Measurements from ENCODE around the gene SUPT4H1. TPM values are rescaled to one million over a fixed set of nuclear protein-coding genes. Genes with fewer than 3 reads are reported as not detected.

SUPT4H1 gene
- total and polyA plus RNA-seq, 9 of the 15 experiments (the other 6 are each of a cell fraction or from before 2014, with no cell fraction given) = 62.1 to 320 (median 117) TPM

- no peak for TF ChIP-seq MEF2A (IDR thresholded peaks at IDR 0.05; ENCODE audit: control insufficient read depth, low read depth, low read length)
- TF ChIP-seq IRF9 (tag; IDR thresholded peaks at IDR 0.05) = no peak
- no peak for TF ChIP-seq TAF9B (IDR thresholded peaks at IDR 0.05; ENCODE audit: partially characterized antibody)
- no peak for TF ChIP-seq HDAC8 (tag; IDR thresholded peaks at IDR 0.05)
- no peak for TF ChIP-seq CBFA2T3 (IDR thresholded peaks at IDR 0.05)
- TF ChIP-seq YBX1 (IDR thresholded peaks at IDR 0.05) = no peak
These were observed 46.4 kb downstream of the SUPT4H1 start (continued) for GRCh38 chr17:58305626-58306025.

- Histone ChIP-seq H3K9me3 (replicated peaks; ENCODE audit: control insufficient read depth, insufficient read depth, low read depth, low read length) (no peaks in the 10 kb centered on the region), H4K20me1 (replicated peaks; ENCODE audit: control insufficient read depth, insufficient read depth, low read length) (no peaks in the 10 kb centered on the region), H2AFZ (ENCODE audit: low read depth, low read length) (peak overlapping the region; percentile 96), H3K4me3 (no peak overlapping the region), H3K27me3 (ENCODE audit: control insufficient read depth in 2 of 2, insufficient read depth in 2 of 2, low read length in 2 of 2) (no peaks in the 10 kb centered on the region), H3K4me1 (replicated peaks in 1 of 2; ENCODE audit: control insufficient read depth in 2 of 2, insufficient read depth in 2 of 2, low read length in 2 of 2) (peaks cover 4 to 27% of the 10 kb centered on the region in 2 experiments; a peak in 2 of 5 replicates), H3K9me1 (ENCODE audit: control insufficient read depth, insufficient read depth, low read length) (peaks cover 11% of the 10 kb centered on the region), H3K4me2 (ENCODE audit: insufficient read depth, low read length) (peak overlapping the region; percentile 3; the same call in 1 of the 2 replicates), H3K36me3 (ENCODE audit: control insufficient read depth, insufficient read depth, low read length) (no peaks in the 10 kb centered on the region), H3K79me2 (ENCODE audit: control insufficient read depth, insufficient read depth, low read length) (no peaks in the 10 kb centered on the region), H3K9ac (ENCODE audit: insufficient read depth in 1 of 2, low read depth in 2 of 2, low read length in 2 of 2) (peak overlapping the region; percentile 6 to 8; a peak in 2 of 4 replicates), H3K27ac (ENCODE audit: extremely low read depth, low read depth, low read length) (no peak overlapping the region)
- ChIA-PET CTCF (ENCODE audit: low intra/inter-chr PET ratio) (interaction anchor here (1.2 kb wide), 1 partner anchor 136 kb away, joined by 3 read pairs; no protein-coding TSS in a partner anchor), POLR2A (interaction anchor here (0.5 to 1.4 kb wide), 5 partner anchors 21 to 187 kb away, joined by 3 to 6 read pairs (median 3); no protein-coding TSS in a partner anchor)
- 68% methylated on average over 12 of the region's 14 CpGs for WGBS (ENCODE audit: insufficient coverage, low coverage, missing lambda C conversion rate)
- TF ChIP-seq CGGBP1 (CRISPR knock-in tag; IDR thresholded peaks at IDR 0.05) (no peak), GMEB1 (CRISPR knock-in tag; IDR thresholded peaks at IDR 0.05) (no peak), HNRNPUL1 (IDR thresholded peaks at IDR 0.05; ENCODE audit: low read length) (no peak), BCL6 (CRISPR knock-in tag; IDR thresholded peaks at IDR 0.05) (no peak), ZC3H11A (IDR thresholded peaks at IDR 0.05; ENCODE audit: low read depth, low read length) (no peak), TRIM28 (IDR thresholded peaks at IDR 0.05) (no peak), ZNF12 (CRISPR knock-in tag; IDR thresholded peaks at IDR 0.05) (no peak), ZNF274 (IDR thresholded peaks at IDR 0.05; ENCODE audit: borderline replicate concordance, low read depth, low read length) (no peak), HDAC3 (IDR thresholded peaks at IDR 0.05; ENCODE audit: borderline replicate concordance, partially characterized antibody) (no peak), NCOR1 (IDR thresholded peaks at IDR 0.05) (no peak)
- TF ChIP-seq, protein P1, sequence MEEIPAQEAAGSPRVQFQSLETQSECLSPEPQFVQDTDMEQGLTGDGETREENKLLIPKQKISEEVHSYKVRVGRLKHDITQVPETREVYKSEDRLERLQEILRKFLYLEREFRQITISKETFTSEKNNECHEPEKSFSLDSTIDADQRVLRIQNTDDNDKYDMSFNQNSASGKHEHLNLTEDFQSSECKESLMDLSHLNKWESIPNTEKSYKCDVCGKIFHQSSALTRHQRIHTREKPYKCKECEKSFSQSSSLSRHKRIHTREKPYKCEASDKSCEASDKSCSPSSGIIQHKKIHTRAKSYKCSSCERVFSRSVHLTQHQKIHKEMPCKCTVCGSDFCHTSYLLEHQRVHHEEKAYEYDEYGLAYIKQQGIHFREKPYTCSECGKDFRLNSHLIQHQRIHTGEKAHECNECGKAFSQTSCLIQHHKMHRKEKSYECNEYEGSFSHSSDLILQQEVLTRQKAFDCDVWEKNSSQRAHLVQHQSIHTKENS (CRISPR knock-in tag; IDR thresholded peaks at IDR 0.05) = no peak
- FAIRE-seq = no peak
- ATAC-seq = no peak
- in situ Hi-C loops (cut with MboI) (no loop called here), intact Hi-C loops (cut with micrococcal nuclease) (no loop called here)
- DNase-seq (ENCODE audit: extremely low read depth in 1 of 4, low spot score in 3 of 4) = no peak
- BruUV-seq (replicated peaks) = no TSS peak
These were observed 47.1 kb downstream of the SUPT4H1 start for GRCh38 chr17:58304750-58305486.
